Prostate gland (tissue), 2 donors: Measurements from ENCODE around the gene FZD10.

Experiments
- POLR2A ChIP-seq: fragments of 450-650 bp; IDR thresholded peaks from one replicate; pipeline ENCODE4 v1.6.1; 2016; ENCODE audit warnings: antibody characterized with exemption, mild to moderate bottlenecking
- POLR2AphosphoS5 ChIP-seq: sonication (generic); formaldehyde crosslinking; IDR thresholded peaks from one replicate; pipeline ENCODE4 v1.6.1; 2017; ENCODE audit warnings: antibody characterized with exemption
- TF ChIP-seq, protein P1 (sequence below), 4 experiments: fragments of 200-600 bp in 2 of 4; fragments of 450-650 bp in 2 of 4; sonication (generic) in 2 of 4; IDR thresholded peaks; 1 replicate in 3 of 4; 2 replicates in 1 of 4; pipeline ENCODE4 v1.5.1; 2016 to 2019; ENCODE audit warnings: antibody characterized with exemption in 4 of 4, mild to moderate bottlenecking in 2 of 4, moderate library complexity in 2 of 4

DNA sequence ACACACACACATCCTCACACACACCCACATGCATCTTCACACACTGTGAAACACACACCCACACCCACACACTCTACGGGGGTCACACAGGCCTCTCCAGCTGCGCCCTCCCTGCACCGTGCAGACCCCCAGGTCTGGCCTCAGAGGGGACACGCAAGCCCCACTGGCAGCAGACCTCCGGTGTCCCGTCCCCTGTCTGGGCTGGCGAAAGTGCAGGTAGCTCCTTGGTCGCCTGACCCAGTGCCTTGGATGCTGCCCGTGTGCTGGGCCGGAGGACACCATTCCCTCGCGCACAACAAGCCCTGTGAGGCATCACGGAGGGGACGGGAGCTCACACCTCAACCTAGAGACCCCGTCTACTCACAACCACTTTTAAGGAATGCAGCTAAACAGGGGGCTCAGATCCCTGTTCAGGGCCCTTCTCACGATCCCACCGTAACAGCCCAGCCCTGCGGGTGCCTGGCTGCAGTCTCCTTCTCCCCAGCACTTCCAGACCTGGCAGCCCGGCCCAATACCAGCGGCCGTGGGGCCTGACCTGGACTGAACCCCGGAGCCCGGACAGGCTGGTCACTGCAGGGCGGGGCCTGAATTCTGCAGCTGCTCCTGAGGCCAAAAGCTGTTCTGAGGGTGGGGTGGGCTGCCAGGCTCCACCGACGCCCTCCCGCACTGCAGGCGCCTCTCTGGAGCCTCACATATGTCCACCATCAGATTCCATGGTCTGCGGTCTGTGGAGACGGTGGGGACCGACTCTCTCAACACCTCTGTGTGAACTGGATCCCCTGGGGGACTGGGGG, 42.1 kb upstream of the FZD10 start:
- no peak for TF ChIP-seq POLR2A
- TF ChIP-seq, protein P1, sequence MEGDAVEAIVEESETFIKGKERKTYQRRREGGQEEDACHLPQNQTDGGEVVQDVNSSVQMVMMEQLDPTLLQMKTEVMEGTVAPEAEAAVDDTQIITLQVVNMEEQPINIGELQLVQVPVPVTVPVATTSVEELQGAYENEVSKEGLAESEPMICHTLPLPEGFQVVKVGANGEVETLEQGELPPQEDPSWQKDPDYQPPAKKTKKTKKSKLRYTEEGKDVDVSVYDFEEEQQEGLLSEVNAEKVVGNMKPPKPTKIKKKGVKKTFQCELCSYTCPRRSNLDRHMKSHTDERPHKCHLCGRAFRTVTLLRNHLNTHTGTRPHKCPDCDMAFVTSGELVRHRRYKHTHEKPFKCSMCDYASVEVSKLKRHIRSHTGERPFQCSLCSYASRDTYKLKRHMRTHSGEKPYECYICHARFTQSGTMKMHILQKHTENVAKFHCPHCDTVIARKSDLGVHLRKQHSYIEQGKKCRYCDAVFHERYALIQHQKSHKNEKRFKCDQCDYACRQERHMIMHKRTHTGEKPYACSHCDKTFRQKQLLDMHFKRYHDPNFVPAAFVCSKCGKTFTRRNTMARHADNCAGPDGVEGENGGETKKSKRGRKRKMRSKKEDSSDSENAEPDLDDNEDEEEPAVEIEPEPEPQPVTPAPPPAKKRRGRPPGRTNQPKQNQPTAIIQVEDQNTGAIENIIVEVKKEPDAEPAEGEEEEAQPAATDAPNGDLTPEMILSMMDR (IDR thresholded peaks at IDR 0.05) = no peak
- TF ChIP-seq POLR2AphosphoS5 = no peak
